Muscle of back (tissue), 13 donors: ENCODE data around the gene PAPOLG. TPM values are rescaled to one million over a fixed set of nuclear protein-coding genes. Genes with fewer than 3 reads are reported as not detected.

Source experiments
- DNase-seq, 3 donors: peaks; one replicate each; pipeline versions ENCODE4 v3.0.0 to v3.0.0-alpha.2; 2013
- long read RNA-seq, 9 donors: transcript quantifications; one replicate each; lab custom pipeline, GENCODE V29; 2026
- polyA plus RNA-seq, 10 donors: library from polyadenylated mRNA; unstranded; fragments of 120-200 nt; gene quantifications; one replicate each; pipeline ENCODE4 v1.2.1, GENCODE V29; 2013; ENCODE audit not compliant: insufficient read length in 10 of 10

Gene PAPOLG
- 10 to 100 TPM in 9 of 10 donors, 1 to 10 TPM in 1; 9.2 to 15.8 (median 13.5) TPM for polyA plus RNA-seq
- long read RNA-seq, donor 1 = 0 reads
- long read RNA-seq, donor 2 = 0 reads
- long read RNA-seq, donor 3 = 0 reads
- long read RNA-seq, donor 4 = 0 reads
- long read RNA-seq, donor 5, full-length matches to known transcripts = 1 of 1 reads
- long read RNA-seq, donor 5, partial matches to known transcripts = 0 of 1 reads
- long read RNA-seq, donor 5, other reads (novel, unspliced or antisense) = 0 of 1 reads
- long read RNA-seq, donor 6 = 0 reads
- long read RNA-seq, donor 7 = 0 reads
- long read RNA-seq, donor 8, full-length matches to known transcripts = 1 of 1 reads
- long read RNA-seq, donor 8, partial matches to known transcripts = 0 of 1 reads
- long read RNA-seq, donor 8, other reads (novel, unspliced or antisense) = 0 of 1 reads
- long read RNA-seq, donor 9 = 0 reads

DNA sequence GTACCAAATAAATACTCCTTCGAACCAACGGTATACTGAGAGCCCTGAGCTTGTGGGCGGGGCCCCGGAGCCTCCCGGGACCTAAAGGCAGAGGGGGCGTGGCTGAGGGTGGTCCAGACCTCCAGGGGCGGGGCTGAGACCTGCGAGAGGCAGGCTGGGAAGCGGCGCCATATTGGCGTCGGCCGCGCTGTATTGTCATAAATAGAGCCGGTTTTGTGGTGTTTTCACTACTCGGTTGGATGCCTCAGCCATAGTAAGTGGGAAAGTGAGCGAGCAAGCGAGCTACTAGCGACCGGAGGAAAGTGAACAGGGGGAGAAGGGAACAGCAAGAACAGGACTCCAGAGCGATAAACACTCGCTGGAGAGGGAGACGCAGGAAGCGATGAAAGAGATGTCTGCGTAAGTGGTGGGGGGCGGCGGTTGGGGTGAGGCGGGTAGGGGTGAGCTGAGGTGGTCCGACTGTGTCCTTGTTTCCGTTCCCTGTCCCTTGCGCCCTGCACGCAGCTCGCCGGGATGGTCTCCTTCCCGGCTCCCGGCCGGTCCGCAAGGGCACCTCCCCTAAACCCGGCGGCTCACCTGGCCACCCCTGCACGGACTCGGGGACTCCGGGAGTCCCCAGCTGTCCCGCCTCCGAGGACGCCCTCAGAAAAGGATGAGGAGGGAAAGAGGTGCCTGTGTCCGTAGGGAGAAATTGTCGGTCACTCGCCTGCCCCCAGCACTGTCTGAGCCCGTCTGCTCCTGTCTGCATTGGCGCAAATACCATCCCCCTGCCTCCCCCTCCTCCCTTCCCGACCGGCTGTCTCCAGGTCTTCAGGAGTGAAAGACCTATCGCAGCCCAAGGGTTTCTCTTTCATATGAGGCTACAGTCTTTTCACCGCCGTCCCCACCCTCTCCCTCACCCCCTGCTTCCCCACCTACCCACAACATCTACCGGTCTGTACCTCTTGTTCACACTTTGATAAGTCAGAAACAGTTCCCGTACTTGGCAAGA is at the start of gene PAPOLG:
TSS of gene PAPOLG (plus strand) at position 172 of the 991 bp plus-strand sequence. CDS start at position 383, 211 bp downstream.
- DNase-seq = peak; percentile 87 to 96 (median 93)

DNA sequence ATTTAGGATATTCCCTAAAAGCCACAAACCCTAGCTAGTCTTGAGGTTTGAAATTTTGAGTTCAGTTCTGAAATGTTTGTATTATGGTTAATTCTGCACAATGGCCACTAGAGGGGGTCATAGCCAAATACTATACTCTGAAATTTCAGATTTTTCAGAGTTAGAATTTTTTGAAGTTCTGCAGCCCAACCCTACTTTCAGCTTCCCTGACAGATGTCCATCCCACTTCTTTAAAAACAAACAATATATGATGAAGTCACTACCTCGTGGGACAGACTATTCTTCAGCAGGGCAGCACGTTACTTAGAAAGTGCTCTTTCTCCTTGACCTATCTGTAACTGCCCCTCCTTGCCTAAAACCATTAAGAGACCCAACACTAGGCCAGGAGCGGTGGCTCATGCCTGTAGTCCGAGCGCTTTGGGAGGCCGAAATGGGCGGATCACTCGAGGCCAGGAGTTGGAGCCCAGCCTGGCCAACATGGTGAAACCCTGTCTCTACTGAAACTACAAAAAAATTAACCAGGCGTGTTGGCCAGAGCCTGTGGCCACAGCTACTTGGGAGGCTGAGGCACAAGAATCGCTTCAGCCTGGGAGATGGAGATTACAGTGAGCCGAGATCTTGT is 48.2 kb upstream of the PAPOLG start:
- peak; percentile 18 to 58 (median 27) for DNase-seq

DNA sequence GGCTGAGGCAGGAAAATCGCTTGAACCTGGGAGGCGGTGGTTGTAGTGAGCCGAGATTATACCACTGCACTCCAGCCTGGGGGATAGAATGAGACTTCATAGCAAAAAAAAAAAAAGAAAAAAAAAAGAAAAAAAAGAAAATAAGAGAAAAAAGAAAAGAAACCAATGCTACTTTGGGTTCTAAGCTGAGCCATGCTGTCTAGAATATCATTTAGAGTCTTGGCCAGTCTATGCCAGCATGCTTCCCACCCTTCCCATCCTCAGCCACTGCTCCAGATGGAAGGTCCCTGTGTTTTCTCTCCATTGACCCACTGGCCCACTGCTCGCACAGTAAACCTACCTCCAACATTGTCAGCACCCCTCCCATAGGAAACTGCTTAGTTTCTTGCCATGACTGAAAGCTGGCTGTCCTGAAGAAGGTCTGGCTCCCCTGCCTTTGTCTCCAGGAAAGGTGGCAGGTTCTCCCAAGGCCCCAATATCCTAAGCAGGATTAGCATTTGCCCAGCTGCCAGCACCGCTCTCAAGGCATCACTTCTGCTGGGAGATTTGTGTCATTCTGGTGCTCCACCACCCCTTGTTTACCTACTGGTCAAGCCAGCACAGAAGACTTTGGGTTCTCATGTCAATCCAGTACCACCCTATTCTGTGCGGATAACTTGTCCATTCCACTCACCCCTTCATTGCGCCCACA is 47.3 kb upstream of the PAPOLG start:
- DNase-seq = no peak

DNA sequence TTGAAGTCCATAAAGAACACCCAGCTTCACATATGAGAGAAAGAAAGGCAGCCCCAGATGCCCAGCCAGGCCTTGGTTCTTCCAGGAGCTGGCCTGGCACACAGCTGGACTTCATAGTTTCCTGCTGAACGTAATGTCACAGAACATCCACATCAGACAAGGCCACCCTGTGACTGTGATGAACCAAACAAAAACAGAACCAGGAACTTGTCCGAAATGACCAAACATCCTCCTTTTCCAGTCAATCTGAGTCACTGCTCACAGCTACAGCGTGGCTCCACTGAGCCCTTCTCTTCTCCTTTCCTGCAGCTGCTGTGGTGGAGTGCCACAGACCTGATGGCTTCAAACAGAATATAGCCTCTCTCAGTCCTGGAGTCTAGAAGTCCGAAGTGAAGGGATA is 45.4 kb upstream of the PAPOLG start:
- DNase-seq = peak in 2 of 3 donors; percentile 13 to 28

DNA sequence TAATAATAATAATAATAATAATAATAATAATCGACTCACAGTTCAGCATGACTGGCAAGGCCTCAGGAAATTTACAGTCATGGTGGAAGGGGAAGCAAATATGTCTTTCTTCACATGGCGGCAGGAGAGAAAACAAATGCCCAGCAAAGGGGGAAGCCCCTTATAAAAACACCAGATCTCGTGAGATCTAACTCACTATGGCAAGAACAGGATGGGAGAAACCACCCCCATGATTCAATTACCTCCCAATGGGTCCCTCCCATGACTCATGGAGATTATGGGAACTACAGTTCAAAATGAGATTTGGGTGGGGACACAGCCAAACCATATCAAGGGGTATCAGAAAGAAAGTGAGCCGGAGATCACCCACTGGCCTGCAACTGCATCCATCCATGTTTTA is 40.5 kb upstream of the PAPOLG start:
- no peak for DNase-seq

DNA sequence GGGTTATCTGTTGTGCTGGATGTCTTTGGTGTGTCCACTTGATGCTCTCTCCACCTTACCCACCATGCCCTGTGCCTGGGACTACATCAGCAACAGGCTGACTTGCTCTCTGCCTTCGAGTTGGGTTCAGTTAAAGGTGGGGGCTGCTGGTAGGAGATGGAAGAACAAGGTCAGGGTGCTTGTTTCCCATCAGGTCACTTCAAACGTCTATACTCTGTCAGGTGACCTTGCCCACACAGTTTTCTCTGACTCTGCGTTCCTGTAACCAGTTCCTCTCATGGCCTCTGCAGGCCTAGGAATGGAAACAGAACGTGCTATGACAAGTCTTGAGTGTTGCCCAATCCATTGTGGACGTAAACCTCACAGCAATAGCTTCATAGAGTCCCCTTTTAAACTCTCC is 38.4 kb upstream of the PAPOLG start:
- DNase-seq = peak in 1 of 3 donors; percentile 20

DNA sequence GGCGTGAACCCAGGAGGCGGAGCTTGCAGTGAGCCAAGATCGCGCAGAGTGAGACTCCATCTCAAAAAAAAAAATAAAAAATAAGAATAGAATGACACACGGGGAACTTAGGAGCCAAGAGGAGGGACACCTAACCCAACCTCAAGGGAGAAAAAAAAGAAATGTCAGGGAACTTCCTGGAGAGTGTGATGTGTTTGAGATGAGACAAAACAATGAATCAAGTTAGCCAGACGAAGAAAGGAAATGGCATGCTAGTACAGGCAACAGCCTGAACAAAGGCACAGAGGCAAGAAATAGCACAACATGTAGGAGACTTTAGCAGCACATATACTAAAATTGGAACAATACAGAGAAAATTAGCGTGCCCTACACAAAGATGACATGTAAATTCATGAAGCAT is 36.7 kb upstream of the PAPOLG start:
- no peak for DNase-seq

DNA sequence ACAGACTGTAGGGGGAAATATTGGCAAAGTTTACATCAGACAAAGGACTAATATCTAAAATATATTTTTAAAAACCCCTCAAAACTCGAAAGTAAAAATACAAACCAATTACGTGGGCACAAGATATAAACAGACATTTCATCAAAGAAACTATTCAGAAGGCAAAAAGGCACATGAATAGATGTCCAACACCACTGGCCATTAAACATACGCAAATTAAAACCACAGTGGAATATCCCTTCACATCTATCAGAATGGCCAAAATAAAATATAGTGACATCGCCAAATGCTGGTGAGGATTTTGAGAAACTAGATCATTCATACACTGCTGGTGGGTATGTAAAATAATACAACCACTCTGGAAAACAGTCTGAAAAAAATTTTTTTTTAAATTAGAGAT is 30.6 kb upstream of the PAPOLG start:
- DNase-seq = no peak

DNA sequence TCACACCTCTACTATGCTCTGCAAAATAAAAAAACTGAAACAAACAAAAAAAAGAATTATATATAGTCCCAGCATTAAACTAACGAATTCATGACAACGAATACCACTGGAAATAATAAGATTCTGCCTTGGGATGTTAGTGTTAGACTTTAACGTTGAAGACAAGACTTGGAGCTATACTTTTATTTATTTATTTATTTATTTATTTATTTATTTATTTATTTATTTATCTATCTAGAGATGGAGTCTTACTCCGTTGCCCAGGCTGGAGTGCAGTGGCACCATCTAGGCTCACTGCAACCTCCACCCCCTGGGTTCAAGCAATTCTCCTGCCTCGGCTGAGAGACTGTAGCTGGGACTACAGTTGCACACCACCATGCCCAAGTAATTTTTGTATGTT is 27.2 kb upstream of the PAPOLG start:
- DNase-seq = no peak

DNA sequence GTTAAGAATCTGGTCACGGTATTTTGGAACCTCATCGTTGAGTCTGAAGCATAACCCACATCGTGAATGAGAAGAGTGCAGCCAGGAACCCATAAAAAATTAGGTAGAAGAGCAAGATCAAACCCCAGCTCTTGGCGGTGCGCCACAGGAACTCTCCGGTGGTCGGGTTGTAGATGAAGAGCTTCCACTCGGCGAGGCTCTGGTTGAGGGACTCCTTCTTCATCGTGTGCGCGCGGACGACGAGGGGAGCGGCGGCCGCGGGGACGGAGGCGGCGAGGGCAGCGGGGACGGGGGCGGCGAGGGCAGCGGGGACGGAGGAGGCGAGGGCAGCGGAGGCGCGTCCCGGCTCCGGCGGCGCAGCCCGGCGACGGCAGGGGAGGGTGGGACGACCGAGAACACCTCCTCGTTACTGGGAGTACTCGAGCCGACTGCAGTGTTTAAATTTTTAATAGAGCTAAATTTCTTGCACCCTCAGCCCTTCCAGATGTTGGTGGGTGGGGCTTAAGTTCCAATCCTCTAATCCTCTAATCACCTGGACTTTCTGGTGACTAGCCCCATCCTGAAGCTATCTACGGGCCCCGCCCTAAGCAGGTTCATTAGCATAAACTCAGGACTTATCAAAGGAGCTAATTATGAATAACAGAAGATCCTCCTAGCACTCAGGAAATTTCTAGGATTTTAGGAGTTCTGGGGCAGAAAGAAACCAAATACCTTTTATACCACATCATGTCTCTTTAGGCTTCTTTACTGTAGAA is 20.4 kb upstream of the PAPOLG start:
- peak in 1 of 3 donors; percentile 24 for DNase-seq

DNA sequence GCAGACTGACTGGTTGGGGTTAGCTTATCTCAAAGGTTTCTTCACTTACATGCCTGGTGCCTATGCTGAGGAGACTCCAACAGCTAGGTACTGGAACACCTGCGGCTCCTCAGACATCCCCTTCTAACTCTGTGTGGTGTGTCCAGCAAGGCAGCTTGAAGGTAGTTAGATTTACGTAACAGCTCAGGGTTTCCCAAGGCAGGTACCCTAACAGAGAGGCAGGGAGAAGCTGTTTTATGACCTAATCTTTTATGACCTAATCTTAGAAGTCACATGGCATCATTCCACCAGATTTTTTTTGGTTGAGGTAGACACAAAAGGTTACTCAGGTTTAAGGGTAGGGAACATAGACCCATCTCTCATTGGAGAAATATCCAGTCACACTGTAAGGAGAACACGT is 17.4 kb upstream of the PAPOLG start:
- DNase-seq = no peak

DNA sequence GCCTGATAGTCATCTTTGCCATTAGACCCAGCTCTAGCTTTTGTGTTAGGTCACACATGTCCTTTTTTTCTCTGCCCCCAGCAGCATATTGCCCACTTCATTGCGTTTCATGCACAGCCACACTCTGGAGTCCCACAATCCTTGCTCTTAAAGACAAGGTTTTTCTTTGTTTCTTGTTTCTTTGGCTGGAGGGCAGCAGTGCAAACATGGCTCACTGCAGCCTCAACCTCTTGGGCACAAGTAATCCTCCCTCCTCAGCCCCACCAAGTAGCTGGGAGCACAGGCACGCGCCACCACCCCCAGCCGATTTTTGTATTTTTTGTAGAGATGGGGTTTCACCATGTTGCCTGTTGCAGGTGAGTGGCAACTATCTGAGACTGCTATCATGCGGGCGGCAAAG is 16.9 kb upstream of the PAPOLG start:
- no peak for DNase-seq

DNA sequence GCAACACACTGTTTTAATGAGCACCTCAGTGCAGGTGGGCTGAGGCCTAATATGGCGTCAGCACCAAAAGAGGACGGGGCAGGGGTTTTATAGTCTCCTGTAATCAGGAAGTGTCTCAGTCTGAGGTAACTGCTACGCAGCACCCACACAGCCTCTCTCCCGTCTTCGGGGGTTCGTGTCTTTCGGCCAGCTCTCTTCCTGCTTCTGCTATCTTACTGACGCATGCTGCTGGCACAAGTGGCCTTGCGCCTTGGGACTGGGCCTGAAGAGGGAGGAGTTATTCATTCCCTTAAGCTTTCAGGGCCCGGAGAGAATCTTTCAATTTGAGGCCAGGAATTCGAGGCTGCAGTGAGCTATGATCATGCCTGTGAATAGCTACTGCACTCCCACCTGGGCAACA is 14.5 kb upstream of the PAPOLG start:
- no peak for DNase-seq

DNA sequence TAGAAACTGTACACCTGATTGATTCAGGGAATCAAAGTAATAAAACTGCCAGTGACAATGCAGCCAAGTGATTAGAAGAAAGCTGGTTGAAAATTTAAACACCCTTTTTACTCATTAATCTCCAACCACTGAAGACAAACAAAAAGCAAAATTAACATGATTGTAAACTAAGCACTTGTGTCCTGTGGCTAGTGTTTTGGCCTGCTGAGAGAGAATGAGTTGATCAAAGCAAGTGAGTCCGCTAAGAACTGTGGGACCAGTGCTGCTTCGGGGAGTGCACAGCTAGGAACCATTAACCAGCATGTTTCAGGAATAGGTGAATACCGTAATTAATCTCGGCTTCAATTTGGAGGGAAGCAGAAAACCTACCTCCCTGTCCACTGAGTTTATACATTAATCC is 13.6 kb upstream of the PAPOLG start:
- no peak for DNase-seq

DNA sequence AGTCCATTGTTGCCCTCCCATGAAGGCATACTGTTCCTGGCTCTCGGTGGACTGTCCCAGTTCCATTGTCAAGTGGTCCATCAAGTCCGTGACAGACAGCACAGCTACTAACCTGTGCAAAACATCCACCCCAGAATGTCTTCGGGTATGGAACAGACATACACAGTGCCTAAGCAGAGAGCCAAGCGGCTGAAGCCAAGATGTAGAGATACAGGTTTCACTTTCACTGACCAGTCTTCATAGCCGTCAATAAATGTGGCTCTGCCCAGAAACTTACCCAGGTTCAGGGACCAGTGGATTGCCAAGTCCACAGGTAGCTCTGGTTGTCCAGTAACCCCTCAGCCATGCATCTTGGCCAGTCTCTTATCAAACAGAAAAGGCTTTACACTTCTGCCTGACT is 10.7 kb upstream of the PAPOLG start:
- no peak for DNase-seq

DNA sequence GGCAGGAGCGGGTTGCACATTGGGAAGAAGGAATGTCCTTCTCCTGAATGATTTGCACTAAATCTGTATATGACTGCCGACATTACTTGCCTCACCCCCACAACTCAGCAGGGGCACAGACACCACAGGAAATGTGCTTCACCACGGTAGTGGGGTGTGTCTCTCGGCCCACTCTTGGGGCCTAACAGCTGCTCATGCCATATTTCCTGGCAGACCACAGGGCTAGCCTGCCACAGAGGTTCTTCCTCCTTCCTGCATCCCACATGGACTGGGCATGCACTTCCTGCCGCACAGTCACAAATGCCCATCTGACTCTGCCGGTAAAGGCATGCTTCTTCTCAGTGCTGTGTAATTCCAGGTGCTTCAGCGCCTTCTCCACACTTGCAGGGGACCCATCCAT is 10.3 kb upstream of the PAPOLG start:
- DNase-seq = peak in 1 of 3 donors; percentile 28

DNA sequence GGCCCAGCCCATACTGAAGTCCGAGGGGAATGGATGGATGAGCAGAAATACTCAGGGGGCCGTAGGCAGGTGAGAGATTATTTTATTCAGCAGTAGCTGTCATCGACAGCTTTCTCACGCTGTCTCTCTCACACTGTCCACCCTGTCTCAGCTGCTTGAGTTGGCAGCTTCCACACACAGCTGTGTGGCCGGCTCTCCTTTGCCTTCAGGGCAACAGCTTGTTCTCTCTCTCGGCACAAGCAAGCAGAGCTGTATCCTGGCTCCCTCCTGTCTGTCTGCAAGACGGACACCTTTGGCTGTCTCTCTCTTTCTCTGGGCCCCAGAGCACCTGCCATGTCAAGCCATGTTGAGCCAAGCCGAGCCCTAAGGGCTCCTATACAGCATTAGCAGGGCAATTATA is 9.8 kb upstream of the PAPOLG start:
- DNase-seq = peak; percentile 53 to 69 (median 55)

DNA sequence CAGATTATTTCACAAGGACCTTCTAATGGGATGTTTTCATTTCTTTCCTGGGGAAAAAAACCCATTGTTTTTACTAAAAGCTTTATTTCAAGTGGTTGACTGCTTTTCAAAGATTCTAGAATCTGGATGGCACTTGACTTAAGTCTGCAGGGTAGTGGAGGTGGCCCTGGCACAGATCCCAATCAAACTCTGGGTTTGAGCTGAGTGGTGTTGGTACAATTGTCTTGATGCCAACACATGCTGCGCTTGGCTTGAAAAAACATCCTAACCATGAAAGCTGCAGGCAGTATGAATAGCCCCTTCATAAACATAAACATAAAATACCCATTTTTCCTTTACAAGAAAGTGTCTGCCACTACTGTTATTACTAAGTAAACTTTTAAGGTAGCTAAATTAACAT is 3.6 kb downstream of the PAPOLG start:
- no peak for DNase-seq

DNA sequence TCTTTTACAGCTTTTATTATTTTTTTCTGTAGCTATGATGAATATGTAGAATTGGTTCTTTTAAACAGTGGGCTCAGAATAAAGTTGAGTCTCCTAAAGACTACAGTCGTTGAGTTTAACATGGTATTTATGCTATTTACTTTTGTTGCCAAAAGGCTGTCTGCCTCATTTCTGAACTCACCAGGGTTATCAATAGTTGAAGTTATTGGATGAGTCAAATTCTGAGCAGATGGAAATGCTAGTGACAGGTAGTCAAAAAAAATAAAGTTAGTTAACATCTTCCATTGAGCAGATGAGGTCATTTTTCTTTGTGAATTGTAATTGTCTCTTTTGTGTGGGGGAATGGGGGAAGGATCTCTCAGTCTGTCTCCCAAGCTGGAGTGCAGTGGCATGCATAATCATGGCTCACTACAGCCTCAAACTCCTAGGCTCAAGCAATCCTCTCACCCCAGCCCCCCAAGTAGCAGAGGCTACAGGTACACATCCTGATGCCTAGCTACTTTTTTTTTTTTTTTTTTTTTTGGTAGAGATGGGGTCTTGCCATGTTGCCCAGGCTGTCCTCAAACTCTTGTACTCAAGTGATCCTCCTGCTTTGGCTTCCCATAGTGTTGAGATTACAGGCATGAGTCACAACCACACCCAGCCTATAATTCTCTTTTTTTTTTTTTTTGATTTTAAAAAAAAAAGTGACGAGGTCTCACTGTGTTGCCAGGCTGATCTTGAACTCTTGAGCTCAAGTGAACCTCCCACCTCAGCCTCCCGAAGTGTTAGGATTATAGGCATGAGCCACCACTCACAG is 8.9 kb downstream of the PAPOLG start:
- DNase-seq = no peak

DNA sequence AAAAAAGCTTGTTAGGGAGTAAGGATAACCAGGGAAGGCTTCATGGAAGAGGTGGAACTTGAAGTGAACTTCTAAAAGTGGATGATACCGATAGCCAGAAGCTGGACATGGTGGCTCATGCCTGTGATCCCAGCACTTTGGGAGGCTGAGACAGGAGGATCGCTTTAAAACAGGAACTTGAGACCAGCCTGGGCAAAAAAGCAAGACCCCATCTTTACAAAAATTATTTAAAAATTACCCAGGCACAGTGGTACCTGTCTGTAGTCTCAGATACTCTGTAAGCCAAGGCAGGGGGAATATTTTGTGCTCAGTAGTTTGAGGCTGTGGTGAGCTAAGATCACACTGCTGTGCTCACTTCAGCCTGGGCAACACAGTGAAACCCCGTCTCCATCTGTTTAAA is 10.2 kb downstream of the PAPOLG start:
- no peak for DNase-seq
